GM18951 (cell line): Measurements from ENCODE around the gene SLC29A2.

Experiments used
- POLR2A ChIP-seq: IDR thresholded peaks from 4 replicates; pipeline ENCODE4 v1.6.1; 2011; ENCODE audit warnings: mild to moderate bottlenecking; ENCODE audit not compliant: insufficient read length, insufficient read depth; ENCODE audit errors: extremely low read depth
- in situ Hi-C: fragments of 300-500 bp; cut with MboI; formaldehyde crosslinking; loops from one replicate; pipeline ENCODE4 v1.12.0; 2022; ENCODE audit warnings: low sequenced_read_pairs, mixed read lengths, inconsistent platforms; ENCODE audit not compliant: unreplicated experiment

Gene SLC29A2

DNA sequence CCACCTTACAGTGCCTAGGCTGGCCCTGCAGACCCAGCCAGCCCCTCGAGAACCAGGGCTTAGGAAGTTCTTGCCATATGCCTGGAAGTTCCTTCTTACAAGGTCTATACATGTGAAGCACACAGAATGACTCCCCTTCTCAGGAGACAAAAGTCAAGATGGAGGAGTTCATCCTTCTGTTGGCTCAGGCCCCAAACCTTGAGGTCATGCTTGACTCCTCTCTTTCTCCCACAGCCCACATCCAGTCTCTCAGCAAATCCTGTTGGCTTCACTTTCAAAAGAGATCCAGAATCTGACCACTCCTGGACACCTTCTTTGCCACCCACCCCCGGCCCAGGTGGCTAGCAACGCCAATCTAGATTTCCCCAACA lies 53.0 kb downstream of the SLC29A2 start:
- TF ChIP-seq POLR2A: no peak
- in situ Hi-C loops: no loop called here

DNA sequence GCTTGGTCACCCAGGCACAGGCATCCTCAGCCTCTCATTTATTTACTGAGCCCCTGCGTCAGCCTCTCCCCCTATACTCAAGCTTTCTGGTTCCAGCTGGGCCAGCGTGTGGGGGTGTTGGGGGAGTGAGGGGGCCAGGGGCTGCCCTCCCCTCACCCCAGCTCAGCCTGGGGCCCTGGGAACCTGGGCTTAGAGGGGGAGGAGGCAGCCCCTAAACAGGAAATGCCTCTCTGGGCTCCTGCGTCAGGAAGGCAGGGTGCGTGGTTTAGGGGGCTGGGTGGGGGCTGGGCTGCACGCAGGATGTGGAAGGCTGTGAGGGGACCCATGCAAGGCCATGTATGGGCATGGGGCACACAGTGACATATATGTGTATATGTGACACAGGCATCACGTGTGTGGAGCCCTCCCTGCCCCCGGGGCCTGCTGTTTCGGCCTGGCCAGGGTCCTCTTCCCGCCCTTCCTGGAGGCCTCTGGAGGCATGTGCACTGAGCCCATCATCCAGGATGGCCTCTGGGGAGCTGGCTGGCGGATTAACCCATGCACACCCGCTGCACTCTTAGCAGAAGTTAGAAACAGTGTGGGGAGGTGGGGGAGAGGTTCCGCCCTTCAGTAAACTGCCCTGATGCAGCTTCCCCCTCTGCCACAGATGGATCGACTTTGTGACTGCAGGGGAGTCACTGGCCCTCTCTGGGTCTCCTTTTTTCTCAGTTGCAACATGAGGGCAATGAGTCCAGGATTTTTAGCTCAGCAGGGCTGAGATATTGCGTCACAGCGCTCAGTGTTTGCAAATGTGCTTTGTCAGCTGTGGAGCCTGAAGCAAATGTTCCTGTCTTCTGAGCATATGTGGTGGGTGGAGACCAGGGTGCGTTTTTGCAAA lies 53.6 kb downstream of the SLC29A2 start:
- TF ChIP-seq POLR2A: no peak

DNA sequence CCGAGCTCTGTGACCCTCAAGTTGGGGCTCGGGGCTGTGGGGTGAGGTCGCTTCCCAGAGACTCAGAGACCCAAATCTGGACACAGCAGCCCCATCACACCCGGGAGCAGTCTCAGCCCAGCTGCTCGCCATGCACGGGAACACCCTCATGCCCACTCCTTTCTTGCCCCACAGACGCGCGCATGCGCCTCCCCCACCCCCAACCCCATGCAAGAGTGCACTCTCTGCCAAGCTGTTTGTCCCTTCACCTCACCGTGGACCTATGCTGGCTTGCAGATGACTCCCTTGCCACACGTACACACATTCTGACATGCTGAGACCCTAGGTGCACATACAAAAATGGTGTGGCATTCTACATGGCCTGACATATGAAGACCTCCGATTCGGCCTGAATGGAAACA lies 54.2 kb downstream of the SLC29A2 start:
- in situ Hi-C loops: no loop called here
- no peak for TF ChIP-seq POLR2A

More for the DNA sequence above, 53.6 kb downstream of the SLC29A2 start:
- in situ Hi-C loops: no loop called here

DNA sequence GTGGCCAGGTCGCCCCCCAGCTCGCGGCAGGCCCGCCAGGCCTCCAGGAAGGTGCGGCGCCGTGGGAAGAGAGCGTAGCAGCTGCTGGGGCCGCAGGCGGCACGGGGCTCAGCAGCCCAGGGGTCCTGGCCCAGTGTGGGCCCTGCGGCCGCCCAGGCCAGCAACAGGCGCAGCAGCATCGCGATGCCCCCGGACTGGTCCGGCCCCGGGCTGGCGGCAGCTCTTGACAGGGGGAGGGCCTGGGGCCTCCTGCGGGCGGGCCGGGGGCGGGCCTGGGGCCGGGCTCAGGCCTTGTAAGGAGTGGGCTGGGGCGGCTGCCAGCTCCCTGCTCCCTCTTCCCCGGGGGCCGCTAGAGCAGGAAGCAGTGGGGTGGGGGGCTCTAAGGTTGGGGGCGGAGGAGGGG lies 54.7 kb downstream of the SLC29A2 start, which contains the start of gene CD248:
TSS of gene CD248 (minus strand) at position 196 of the 403 bp plus-strand sequence. CDS start at position 179, 17 bp downstream.
- in situ Hi-C loops: no loop called here
- no peak for TF ChIP-seq POLR2A

DNA sequence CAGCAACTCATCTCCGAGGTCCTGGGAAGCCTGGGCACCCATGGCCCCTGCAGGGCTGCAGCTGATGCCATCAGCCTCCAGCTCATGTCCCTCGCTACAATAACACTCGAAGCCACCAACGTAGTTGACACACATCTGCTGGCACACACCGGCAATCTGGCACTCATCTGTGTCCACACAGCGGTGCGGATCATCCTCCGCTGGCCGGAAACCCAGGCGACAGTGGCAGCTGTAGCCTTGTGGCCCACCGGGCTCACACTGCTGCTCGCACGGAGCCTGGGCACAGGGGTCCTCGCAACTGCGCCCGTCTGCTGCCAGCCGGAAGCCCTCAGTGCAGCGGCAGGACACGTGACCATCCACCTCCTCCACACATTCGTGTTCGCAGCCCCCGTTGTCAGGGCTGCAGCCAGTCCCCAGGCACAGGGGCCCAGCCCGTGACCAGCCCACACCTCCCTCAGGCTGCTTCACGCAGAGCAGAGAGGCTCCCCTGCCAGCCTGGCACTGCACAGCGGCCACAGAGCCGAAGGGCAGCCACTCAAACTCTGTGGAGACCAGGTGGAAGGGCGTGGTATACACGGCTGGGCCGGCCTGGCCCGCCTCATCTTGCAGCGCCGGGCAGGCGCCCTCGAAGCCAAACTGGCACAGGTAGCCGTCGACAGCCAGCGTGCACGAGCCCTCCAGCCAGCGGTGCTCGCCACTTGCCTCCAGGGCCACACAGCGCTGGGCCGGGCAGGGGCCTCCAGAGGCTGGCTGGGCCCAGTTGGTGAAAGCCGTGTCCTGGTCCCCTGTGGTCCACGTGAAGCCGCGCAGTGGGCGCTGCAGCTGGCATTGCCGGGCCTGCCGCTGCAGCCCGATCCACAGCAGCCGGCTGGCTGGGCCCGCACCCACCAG lies 55.4 kb downstream of the SLC29A2 start:
- TF ChIP-seq POLR2A: no peak
- in situ Hi-C loops: no loop called here

DNA sequence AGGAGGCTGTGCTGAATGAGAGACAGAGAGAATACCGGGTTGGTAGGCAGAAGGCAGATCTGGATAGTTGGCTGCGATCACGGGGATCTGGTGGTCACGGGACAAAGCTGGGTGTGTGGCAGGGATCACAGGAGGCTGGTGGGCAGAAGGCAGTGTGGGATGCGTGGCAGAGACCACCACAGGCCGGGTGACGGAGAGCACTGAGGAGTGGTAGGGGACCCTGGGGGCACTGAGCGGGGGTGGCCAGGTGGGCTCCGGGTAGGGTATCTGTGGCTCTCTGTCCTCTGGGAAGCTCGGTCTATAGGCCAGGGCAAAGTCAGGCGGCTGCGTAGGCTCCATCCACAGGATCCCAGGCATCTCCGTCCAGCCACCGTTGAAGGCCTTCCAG lies 56.1 kb downstream of the SLC29A2 start:
- in situ Hi-C loops: no loop called here

DNA sequence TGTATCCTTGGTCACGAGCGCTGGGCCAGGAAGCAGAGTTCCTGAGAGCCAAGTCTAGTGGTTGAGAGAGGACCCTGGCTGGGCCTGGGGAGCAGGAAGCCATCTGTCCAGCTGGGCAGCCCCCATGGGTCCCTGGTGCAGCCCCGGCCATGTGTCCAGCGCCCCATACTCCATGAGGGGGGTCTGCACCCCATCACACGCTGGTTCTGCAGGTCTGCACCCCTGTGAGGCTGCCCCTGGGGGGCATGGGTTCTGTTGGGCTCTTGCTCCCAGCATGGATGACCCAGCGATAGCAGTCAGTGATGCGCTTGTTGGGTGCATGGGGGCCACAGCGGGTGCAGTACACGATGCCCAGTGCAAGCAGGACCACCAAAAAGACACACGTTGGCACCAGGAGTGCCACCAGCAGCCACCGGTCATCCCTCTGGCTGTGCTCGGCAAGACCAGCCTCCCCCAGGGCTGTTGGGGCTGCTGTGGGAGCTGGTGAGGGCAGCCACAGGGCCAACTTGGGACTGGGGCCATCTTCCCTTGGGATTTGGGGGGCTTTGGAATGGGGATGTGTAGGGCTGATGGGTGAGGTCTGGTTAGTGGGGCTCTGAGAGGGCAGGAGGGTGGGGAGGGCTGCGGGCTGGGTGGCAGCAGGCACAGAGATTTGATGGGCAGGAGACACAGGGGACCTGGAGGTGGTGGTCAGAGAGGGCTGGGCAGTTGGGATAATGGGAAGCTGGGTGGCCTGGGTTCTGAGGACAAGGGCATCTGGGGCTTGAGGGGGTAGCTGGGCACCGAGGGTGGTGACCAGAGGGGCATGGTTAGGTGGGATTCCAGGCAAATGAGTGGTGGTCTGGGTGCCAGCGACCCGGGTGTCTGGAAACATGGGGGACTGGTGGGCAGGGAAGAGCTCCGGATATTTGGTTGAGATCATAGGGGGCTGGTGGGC lies 56.7 kb downstream of the SLC29A2 start:
- TF ChIP-seq POLR2A: no peak
- in situ Hi-C loops: no loop called here

More for the DNA sequence above, 56.1 kb downstream of the SLC29A2 start:
- no peak for TF ChIP-seq POLR2A

DNA sequence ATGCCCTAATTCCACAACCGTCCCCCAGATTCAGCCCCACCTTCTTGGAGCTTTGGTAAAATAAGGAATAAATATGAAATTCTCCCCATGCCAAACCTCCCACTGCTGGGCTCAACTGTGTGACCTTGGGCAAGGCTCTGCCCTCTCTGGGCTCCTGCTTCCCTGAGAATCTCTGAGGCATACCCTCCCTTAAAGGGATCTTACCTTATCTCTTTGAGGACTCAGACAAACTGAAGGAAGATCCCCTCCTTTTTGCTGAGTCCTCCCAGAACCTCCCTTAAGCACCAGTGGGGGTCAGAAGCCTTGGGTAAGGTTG lies 57.4 kb downstream of the SLC29A2 start:
- TF ChIP-seq POLR2A: no peak
- in situ Hi-C loops: no loop called here

DNA sequence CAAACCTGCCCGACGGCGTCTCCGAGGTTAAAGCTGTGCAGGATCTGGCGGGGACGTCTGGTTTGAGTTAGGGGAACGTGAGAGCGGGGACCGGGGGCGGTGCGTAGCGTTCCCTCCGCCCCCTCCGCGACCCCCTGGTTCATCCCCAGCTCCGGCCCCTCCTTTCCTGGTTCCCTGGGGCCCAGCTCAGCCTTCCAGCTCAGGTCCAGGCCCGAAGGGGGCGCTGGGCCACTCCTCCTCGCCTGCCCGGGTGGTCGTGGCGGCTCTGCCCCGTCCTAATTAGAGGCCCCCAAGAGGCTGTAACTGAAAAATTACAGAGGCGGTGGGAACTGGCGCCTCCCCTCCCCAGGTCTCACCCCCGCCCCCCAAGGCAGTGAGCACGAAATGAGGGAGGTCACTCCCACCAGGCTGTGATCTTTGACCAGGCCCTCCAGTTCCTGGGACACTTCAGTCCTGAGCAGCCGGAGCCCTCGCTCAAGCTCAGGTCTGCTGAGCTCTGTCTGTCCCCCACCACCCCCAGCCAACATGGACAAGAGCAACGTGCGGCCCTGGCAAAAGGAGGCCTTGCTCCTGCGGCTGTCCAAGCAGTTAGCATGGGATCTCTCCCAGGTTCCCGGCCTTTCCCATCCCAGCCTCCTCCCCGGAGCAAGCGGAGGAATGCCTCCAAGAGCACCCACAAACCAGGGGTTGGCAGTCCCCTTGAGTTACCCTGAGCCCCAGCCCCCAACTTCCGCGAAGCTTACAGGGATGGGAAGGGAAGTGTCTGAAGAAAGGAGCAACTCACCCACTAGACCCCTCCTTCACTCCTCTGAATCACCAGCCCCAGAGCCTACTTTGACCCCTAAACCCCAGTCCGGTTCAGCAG lies 58.0 kb downstream of the SLC29A2 start:
- in situ Hi-C loops: no loop called here
- TF ChIP-seq POLR2A: no peak

DNA sequence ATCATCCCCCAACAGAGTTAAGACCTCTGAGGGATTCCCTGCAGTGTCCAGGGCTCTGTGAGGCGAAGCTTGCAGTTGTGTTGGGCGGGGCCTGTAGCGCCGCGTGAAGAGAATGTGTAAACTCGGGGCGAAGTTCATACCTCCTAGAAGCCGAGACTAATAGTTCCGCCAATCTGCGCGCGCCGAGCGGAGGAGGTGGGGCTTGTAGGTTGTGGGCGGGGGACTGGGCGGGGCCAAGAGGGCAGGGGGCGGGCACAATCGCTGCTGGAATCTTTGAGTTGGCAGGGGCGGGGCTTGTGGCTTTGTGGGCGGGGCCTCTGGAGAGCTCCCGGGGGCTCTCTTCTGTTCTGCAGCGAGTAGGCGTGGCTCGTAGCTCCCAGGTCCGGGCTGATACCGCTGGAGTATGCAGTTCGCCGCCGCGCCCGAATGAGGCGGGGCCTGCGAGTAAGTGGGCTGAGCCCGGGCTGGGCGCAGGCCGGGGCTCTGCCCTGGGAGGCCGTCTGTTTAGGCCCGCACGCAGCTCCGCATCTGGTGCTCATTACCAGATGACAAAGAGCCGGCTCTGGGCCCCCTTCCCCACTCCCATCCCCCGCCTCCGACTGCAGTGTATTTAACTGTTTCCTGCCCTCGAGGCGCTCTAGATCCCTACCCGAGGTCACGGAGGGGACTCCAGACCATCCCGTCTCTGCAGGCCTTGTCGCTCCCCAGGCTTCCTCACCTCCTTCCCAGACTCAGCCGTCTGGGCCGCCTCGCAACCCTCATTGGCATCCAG lies 58.8 kb downstream of the SLC29A2 start:
- TF ChIP-seq POLR2A: peak; percentile 40
- in situ Hi-C loops: no loop called here
